ENCODE data around the gene COLGALT1.

Gene COLGALT1

DNA sequence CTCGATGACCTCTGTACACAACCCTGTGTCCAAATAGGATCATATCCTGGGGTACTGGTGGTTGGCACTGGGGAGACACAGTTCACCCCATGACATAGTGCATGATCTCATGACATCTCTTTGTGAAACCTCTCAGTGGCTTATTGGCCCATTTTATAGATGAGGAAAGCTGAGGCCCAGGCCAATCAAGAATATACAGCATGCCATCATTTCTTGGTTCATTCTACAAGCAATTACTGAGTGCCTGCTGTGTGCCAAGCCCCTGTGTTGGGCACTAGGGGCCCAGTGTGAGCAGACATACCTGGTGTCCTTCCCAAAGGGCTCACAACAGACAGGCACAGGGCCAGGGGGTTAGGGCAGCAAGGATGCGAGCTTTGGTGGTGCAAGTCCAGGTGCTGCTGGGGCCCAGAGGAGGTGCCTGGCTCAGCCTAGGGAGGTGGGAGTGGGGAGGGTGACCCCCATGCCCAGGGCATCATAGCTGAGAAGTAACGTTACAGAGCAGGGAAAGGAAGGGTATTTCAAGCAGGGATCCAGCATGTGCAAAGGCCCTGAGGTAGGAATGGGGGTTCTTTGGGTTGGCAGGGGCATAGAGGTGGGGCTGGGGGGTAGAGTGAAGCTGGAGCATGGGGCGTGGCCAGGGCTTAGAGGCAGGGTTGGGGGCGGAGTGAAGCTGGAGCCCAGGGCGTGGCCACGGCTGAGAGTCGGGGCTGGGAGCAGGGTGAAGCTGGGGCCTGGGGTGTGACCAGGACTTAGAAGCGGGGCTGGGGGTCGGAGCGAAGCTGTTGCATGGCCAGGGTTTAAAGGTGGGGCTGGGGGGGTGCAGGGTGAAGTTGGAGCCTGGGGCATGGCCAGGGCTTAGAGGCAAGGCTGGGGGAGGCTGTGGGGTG is 20.7 kb downstream of the COLGALT1 start:
- H3K4me3 ChIP-seq (replicated peaks; ENCODE audit: insufficient read depth, low read length): no peak overlapping the region
- TF ChIP-seq GABPA (IDR thresholded peaks at IDR 0.05; ENCODE audit: low read depth) (no peak), SPI1 (IDR thresholded peaks at IDR 0.05; ENCODE audit: borderline replicate concordance, low read depth) (no peak), POLR2AphosphoS5 (IDR thresholded peaks at IDR 0.05; ENCODE audit: low read depth) (no peak)
- TF ChIP-seq, protein P1, sequence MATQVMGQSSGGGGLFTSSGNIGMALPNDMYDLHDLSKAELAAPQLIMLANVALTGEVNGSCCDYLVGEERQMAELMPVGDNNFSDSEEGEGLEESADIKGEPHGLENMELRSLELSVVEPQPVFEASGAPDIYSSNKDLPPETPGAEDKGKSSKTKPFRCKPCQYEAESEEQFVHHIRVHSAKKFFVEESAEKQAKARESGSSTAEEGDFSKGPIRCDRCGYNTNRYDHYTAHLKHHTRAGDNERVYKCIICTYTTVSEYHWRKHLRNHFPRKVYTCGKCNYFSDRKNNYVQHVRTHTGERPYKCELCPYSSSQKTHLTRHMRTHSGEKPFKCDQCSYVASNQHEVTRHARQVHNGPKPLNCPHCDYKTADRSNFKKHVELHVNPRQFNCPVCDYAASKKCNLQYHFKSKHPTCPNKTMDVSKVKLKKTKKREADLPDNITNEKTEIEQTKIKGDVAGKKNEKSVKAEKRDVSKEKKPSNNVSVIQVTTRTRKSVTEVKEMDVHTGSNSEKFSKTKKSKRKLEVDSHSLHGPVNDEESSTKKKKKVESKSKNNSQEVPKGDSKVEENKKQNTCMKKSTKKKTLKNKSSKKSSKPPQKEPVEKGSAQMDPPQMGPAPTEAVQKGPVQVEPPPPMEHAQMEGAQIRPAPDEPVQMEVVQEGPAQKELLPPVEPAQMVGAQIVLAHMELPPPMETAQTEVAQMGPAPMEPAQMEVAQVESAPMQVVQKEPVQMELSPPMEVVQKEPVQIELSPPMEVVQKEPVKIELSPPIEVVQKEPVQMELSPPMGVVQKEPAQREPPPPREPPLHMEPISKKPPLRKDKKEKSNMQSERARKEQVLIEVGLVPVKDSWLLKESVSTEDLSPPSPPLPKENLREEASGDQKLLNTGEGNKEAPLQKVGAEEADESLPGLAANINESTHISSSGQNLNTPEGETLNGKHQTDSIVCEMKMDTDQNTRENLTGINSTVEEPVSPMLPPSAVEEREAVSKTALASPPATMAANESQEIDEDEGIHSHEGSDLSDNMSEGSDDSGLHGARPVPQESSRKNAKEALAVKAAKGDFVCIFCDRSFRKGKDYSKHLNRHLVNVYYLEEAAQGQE (IDR thresholded peaks at IDR 0.05; ENCODE audit: insufficient replicate concordance, low read depth): no peak
- TF ChIP-seq, protein P2, sequence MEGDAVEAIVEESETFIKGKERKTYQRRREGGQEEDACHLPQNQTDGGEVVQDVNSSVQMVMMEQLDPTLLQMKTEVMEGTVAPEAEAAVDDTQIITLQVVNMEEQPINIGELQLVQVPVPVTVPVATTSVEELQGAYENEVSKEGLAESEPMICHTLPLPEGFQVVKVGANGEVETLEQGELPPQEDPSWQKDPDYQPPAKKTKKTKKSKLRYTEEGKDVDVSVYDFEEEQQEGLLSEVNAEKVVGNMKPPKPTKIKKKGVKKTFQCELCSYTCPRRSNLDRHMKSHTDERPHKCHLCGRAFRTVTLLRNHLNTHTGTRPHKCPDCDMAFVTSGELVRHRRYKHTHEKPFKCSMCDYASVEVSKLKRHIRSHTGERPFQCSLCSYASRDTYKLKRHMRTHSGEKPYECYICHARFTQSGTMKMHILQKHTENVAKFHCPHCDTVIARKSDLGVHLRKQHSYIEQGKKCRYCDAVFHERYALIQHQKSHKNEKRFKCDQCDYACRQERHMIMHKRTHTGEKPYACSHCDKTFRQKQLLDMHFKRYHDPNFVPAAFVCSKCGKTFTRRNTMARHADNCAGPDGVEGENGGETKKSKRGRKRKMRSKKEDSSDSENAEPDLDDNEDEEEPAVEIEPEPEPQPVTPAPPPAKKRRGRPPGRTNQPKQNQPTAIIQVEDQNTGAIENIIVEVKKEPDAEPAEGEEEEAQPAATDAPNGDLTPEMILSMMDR (IDR thresholded peaks at IDR 0.05; ENCODE audit: insufficient read depth, low read length): no peak

DNA sequence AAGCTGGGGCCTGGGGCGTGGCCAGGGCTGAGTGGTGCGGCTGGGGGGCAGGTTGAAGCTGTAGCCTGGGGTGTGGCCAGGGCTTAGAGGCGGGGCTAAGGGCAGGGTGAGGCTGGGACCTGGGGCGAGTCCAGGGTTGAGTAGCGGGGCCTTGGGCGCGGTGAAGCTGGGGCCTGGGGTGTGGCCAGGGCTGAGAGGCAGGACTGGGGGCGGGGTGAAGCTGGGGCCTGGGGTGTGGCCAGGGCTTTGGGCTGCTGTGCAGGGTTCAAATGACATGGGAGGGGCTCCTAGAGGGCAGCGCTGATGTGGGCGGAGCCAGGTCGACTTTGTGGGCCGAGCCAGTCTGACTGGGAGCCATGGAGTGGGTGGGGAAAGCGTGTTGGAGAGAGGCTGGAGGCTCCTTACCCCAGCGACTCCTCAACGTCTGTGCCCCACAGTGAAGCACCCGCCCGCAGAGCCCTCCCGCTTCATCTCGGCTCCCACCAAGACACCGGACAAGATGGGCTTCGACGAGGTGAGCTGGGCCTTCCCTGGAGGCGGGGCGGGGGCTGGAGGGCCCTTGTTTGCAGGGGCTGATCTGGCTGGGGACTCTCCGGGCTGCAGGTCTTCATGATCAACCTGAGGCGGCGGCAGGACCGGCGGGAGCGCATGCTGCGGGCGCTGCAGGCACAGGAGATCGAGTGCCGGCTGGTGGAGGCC is 21.5 kb downstream of the COLGALT1 start:
- H3K27ac ChIP-seq (replicated peaks): no peak overlapping the region
- no peaks in the 10 kb centered on the region for H3K27me3 ChIP-seq (ENCODE audit: insufficient read depth, poor library complexity, severe bottlenecking)
- TF ChIP-seq, protein P2 (IDR thresholded peaks at IDR 0.05; ENCODE audit: insufficient read depth, low read length): no peak
- no peak overlapping the region for H3K4me3 ChIP-seq (replicated peaks; ENCODE audit: insufficient read depth, low read length)
- DNase-seq (ENCODE audit: low read depth in 1 of 2, low spot score in 1 of 2): no peak

More for the DNA sequence above, 20.7 kb downstream of the COLGALT1 start:
- H3K27me3 ChIP-seq (ENCODE audit: insufficient read depth, poor library complexity, severe bottlenecking): no peaks in the 10 kb centered on the region
- H3K27ac ChIP-seq (replicated peaks): no peak overlapping the region
- no peak for DNase-seq (ENCODE audit: low read depth in 1 of 2, low spot score in 1 of 2)

DNA sequence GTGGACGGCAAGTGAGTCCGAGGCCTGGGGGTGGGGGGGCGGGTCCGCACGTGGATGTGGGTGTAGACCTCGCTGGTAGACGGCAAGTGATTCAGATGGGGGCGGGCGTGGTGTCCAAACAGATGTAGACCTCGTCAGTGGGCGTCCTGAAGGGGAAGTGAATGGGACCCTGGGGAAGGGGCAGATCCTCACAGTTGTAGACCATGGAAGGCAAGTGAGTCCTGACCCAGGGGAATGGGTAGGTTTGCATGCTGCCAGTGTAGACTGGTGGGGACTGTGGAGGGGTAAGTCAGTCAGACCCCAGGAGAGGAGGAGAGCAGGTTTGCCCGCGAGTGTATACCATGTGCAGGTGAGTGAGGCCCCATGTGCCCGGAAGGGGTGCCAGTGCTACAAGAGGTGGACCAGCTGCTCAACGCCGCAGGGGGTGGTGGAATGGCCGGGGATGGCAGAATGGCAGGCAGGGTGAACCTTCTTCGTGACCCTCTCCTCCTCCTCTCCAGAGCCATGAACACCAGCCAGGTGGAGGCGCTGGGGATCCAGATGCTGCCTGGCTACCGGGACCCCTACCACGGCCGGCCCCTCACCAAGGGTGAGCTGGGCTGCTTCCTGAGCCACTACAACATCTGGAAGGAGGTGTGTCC is 22.1 kb downstream of the COLGALT1 start:
- TF ChIP-seq, protein P2 (IDR thresholded peaks at IDR 0.05; ENCODE audit: insufficient read depth, low read length): no peak
- TF ChIP-seq, protein P1 (IDR thresholded peaks at IDR 0.05; ENCODE audit: insufficient replicate concordance, low read depth): no peak
- no peak for TF ChIP-seq GABPA (IDR thresholded peaks at IDR 0.05; ENCODE audit: low read depth)
- DNase-seq (ENCODE audit: low read depth in 1 of 2, low spot score in 1 of 2): no peak
- no peak overlapping the region for H3K4me3 ChIP-seq (replicated peaks; ENCODE audit: insufficient read depth, low read length)

More for the DNA sequence above, 22.1 kb downstream of the COLGALT1 start:
- Histone ChIP-seq H3K27ac (replicated peaks) (no peak overlapping the region), H3K27me3 (ENCODE audit: insufficient read depth, poor library complexity, severe bottlenecking) (no peaks in the 10 kb centered on the region)

Measured in HL-60 (cell line).